AG08395 (cell line): ENCODE results near the gene TNIK.

Experiments used
- DNase-seq: peaks from one replicate; pipeline ENCODE4 v3.0.0; 2012; ENCODE audit warnings: mixed read lengths, low spot score

Gene TNIK

GRCh38 chr3:171225708-171226107 is 234.5 kb downstream of the TNIK start:
- DNase-seq: peak; percentile 35

- DNase-seq: no peak
Measured at GRCh38 chr3:171225165-171225564, 235.0 kb downstream of the TNIK start.

- no peak for DNase-seq
Measured at GRCh38 chr3:171223396-171223795, 236.8 kb downstream of the TNIK start.

GRCh38 chr3:171222995-171223394 is 237.2 kb downstream of the TNIK start:
- DNase-seq: no peak

GRCh38 chr3:171221597-171221996 is 238.6 kb downstream of the TNIK start:
- DNase-seq: no peak

GRCh38 chr3:171221104-171221503 is 239.1 kb downstream of the TNIK start:
- DNase-seq: no peak

- DNase-seq: no peak
Measured at GRCh38 chr3:171219258-171219657, 240.9 kb downstream of the TNIK start.

GRCh38 chr3:171218069-171218468 is 242.1 kb downstream of the TNIK start:
- no peak for DNase-seq

- no peak for DNase-seq
Measured at GRCh38 chr3:171213907-171214306, 246.3 kb downstream of the TNIK start.

GRCh38 chr3:171213178-171213577 is 247.0 kb downstream of the TNIK start:
- no peak for DNase-seq

- DNase-seq: no peak
Measured at GRCh38 chr3:171212648-171213047, 247.6 kb downstream of the TNIK start.

- no peak for DNase-seq
Measured at GRCh38 chr3:171206283-171206682, 253.9 kb downstream of the TNIK start.

- no peak for DNase-seq
Measured at GRCh38 chr3:171204942-171205341, 255.3 kb downstream of the TNIK start.

- no peak for DNase-seq
Measured at GRCh38 chr3:171201825-171202224, 258.4 kb downstream of the TNIK start.

GRCh38 chr3:171200750-171201088 is 259.5 kb downstream of the TNIK start:
- DNase-seq: no peak

GRCh38 chr3:171200052-171200749 is 260.0 kb downstream of the TNIK start:
- no peak for DNase-seq

GRCh38 chr3:171199473-171199829 is 260.8 kb downstream of the TNIK start:
- no peak for DNase-seq

GRCh38 chr3:171198781-171199472 is 261.3 kb downstream of the TNIK start:
- DNase-seq: no peak

- DNase-seq: no peak
Measured at GRCh38 chr3:171195686-171196085, 264.5 kb downstream of the TNIK start.

- no peak for DNase-seq
Measured at GRCh38 chr3:171194965-171195364, 265.2 kb downstream of the TNIK start.

GRCh38 chr3:171193693-171194092 is 266.5 kb downstream of the TNIK start:
- DNase-seq: no peak

- DNase-seq: peak; percentile 48
Measured at GRCh38 chr3:171192176-171192854, 267.9 kb downstream of the TNIK start.

GRCh38 chr3:171190668-171191067 is 269.5 kb downstream of the TNIK start:
- DNase-seq: no peak
